H9 (cell line): Measurements from ENCODE around the gene AKNAD1. TPM values are rescaled to one million over a fixed set of nuclear protein-coding genes. Genes with fewer than 3 reads are reported as not detected.
A peak's percentile ranks its signal among the peaks of the same experiment; 100 is the strongest.

Experiments
- DNase-seq: peaks from one replicate; pipeline ENCODE4 v3.0.0-alpha.2; 2017
- H2AFZ ChIP-seq: one replicate; pipeline ENCODE4 v1.6.1; 2013; ENCODE audit warnings: mild to moderate bottlenecking, low read length, control low read depth, moderate library complexity
- H2AK5ac ChIP-seq: 2 replicates; pipeline ENCODE4 v1.6.1; 2013; ENCODE audit warnings: low read length, control low read depth, mixed read lengths; ENCODE audit not compliant: insufficient read length
- H2BK120ac ChIP-seq: one replicate; pipeline ENCODE4 v1.6.1; 2013; ENCODE audit warnings: low read depth, mild to moderate bottlenecking, low read length, control low read depth, inconsistent platforms; ENCODE audit not compliant: poor library complexity, severe bottlenecking
- H2BK12ac ChIP-seq: 2 replicates; pipeline ENCODE4 v1.6.1; 2013; ENCODE audit warnings: low read length, control low read depth, mixed read lengths, low read depth; ENCODE audit not compliant: insufficient read length
- H2BK15ac ChIP-seq: 2 replicates; pipeline ENCODE4 v1.6.1; 2013; ENCODE audit warnings: low read depth, low read length, control low read depth
- H2BK20ac ChIP-seq: one replicate; pipeline ENCODE4 v1.6.1; 2013; ENCODE audit warnings: low read depth, mild to moderate bottlenecking, low read length, control low read depth, inconsistent platforms; ENCODE audit not compliant: poor library complexity, severe bottlenecking
- H2BK5ac ChIP-seq: 2 replicates; pipeline ENCODE4 v1.6.1; 2013; ENCODE audit warnings: low read length, control low read depth, mixed read lengths; ENCODE audit not compliant: insufficient read length
- H3K14ac ChIP-seq: 2 replicates; pipeline ENCODE4 v1.6.1; 2013; ENCODE audit warnings: low read length, control low read depth; ENCODE audit not compliant: insufficient read depth
- H3K18ac ChIP-seq: 2 replicates; pipeline ENCODE4 v1.6.1; 2013; ENCODE audit warnings: low read depth, mild to moderate bottlenecking, mixed read lengths, low read length, control low read depth; ENCODE audit not compliant: insufficient read length
- H3K23ac ChIP-seq: 2 replicates; pipeline ENCODE4 v1.6.1; 2013; ENCODE audit warnings: low read length, control low read depth, mixed read lengths, low read depth; ENCODE audit not compliant: insufficient read length
- H3K23me2 ChIP-seq: 2 replicates; pipeline ENCODE4 v1.6.1; 2013; ENCODE audit warnings: low read depth, mild to moderate bottlenecking, mixed read lengths, low read length, control low read depth; ENCODE audit not compliant: insufficient read length, poor library complexity, severe bottlenecking
- H3K27ac ChIP-seq: 2 replicates; pipeline ENCODE4 v1.5.1; 2013; ENCODE audit warnings: low read length, control low read depth, mixed read lengths, low read depth; ENCODE audit not compliant: insufficient read length
- H3K27me3 ChIP-seq: 2 replicates; pipeline ENCODE4 v1.6.1; 2013; ENCODE audit warnings: low read length, control low read depth, inconsistent platforms; ENCODE audit not compliant: insufficient read depth
- H3K4ac ChIP-seq: 2 replicates; pipeline ENCODE4 v1.6.1; 2013; ENCODE audit warnings: low read depth, mild to moderate bottlenecking, control low read depth, inconsistent platforms, low read length, moderate library complexity
- H3K4me1 ChIP-seq: 2 replicates; pipeline ENCODE4 v1.6.1; 2013; ENCODE audit warnings: low read length, control low read depth, inconsistent platforms; ENCODE audit not compliant: insufficient read depth
- H3K4me2 ChIP-seq: 2 replicates; pipeline ENCODE4 v1.6.1; 2013; ENCODE audit warnings: low read length, control low read depth, mixed read lengths; ENCODE audit not compliant: insufficient read length, insufficient read depth
- H3K56ac ChIP-seq: 2 replicates; pipeline ENCODE4 v1.6.1; 2013; ENCODE audit warnings: low read depth, mild to moderate bottlenecking, mixed read lengths, low read length, control low read depth; ENCODE audit not compliant: insufficient read length
- H3K79me1 ChIP-seq: 2 replicates; pipeline ENCODE4 v1.6.1; 2013; ENCODE audit warnings: low read depth, mild to moderate bottlenecking, moderate library complexity, low read length, control low read depth, inconsistent platforms; ENCODE audit not compliant: insufficient read depth, poor library complexity, severe bottlenecking
- H3K79me2 ChIP-seq: 2 replicates; pipeline ENCODE4 v1.6.1; 2013; ENCODE audit warnings: low read length, control low read depth, inconsistent platforms; ENCODE audit not compliant: insufficient read depth
- H3K9ac ChIP-seq: 2 replicates; pipeline ENCODE4 v1.6.1; 2013; ENCODE audit warnings: low read length, control low read depth, mixed read lengths; ENCODE audit not compliant: insufficient read length; ENCODE audit errors: extremely low read depth
- H3K9me3 ChIP-seq: one replicate; pipeline ENCODE4 v1.6.1; 2013; ENCODE audit warnings: low read depth, low read length, inconsistent platforms; ENCODE audit not compliant: control insufficient read depth
- H3T11ph ChIP-seq: one replicate; pipeline ENCODE4 v1.6.1; 2013; ENCODE audit warnings: mild to moderate bottlenecking, low read length, control low read depth, inconsistent platforms
- H4K20me1 ChIP-seq: one replicate; pipeline ENCODE4 v1.6.1; 2013; ENCODE audit not compliant: control insufficient read depth, insufficient read length, insufficient read depth
- H4K5ac ChIP-seq: 2 replicates; pipeline ENCODE4 v1.6.1; 2013; ENCODE audit warnings: low read depth, mild to moderate bottlenecking, mixed read lengths, low read length, control low read depth; ENCODE audit not compliant: insufficient read length
- H4K8ac ChIP-seq: replicated peaks from 2 replicates; pipeline ENCODE4 v1.6.1; 2013; ENCODE audit warnings: low read length, control low read depth, mixed read lengths, low read depth; ENCODE audit not compliant: insufficient read length
- H4K91ac ChIP-seq: 2 replicates; pipeline ENCODE4 v1.6.1; 2013; ENCODE audit warnings: low read depth, mild to moderate bottlenecking, moderate library complexity, mixed read lengths, low read length, control low read depth; ENCODE audit not compliant: insufficient read length
- H3K27ac Mint-ChIP-seq, 3 experiments: 2 replicates in 2 of 3; 3 replicates in 1 of 3; pipeline ENCODE4 v1.8.0; 2020 to 2021; ENCODE audit warnings: mixed read lengths in 3 of 3, mild to moderate bottlenecking in 1 of 3, moderate library complexity in 1 of 3
- H3K27me3 Mint-ChIP-seq: 2 replicates; pipeline ENCODE4 v1.8.0; 2021; ENCODE audit warnings: low read depth, mild to moderate bottlenecking, moderate library complexity, mixed read lengths
- H3K36me3 Mint-ChIP-seq, 3 experiments: 2 replicates in 2 of 3; 3 replicates in 1 of 3; pipeline ENCODE4 v1.8.0; 2020 to 2021; ENCODE audit warnings: low read depth in 3 of 3, mixed read lengths in 3 of 3; ENCODE audit not compliant: insufficient read depth in 1 of 3
- H3K4me1 Mint-ChIP-seq, 2 experiments: 2 replicates each; pipeline ENCODE4 v1.8.0; 2020; ENCODE audit warnings: mixed read lengths in 2 of 2
- H3K4me3 Mint-ChIP-seq, 2 experiments: 2 replicates in 1 of 2; 3 replicates in 1 of 2; pipeline ENCODE4 v1.8.0; 2020 to 2021; ENCODE audit warnings: mild to moderate bottlenecking in 2 of 2, mixed read lengths in 2 of 2, moderate library complexity in 1 of 2
- H3K9me3 Mint-ChIP-seq, 2 experiments: 2 replicates in 1 of 2; 3 replicates in 1 of 2; pipeline ENCODE4 v1.8.0; 2020; ENCODE audit warnings: mild to moderate bottlenecking in 2 of 2, mixed read lengths in 2 of 2, moderate library complexity in 1 of 2
- WGBS: extraction: QIAGEN DNeasy Blood & Tissue Kit; methylation state at CpG from one replicate; pipeline ENCODE4 v1.1.7; 2013; ENCODE audit warnings: missing lambda C conversion rate, low lambda C conversion rate, mixed read lengths; ENCODE audit not compliant: insufficient read length; ENCODE audit errors: extremely low coverage; 5-methylcytosine and 5-hydroxymethylcytosine counted together
- total RNA-seq: library from RNA; stranded (reverse); gene quantifications from 2 replicates; pipeline ENCODE4 v1.2.1, GENCODE V29; 2021
- TF ChIP-seq, protein P1 (sequence below): fragments of 200-600 bp; sonication (generic); conservative IDR thresholded peaks from 3 replicates; pipeline ENCODE4 v1.8.0; 2021; ENCODE audit warnings: antibody characterized with exemption, mild to moderate bottlenecking

Gene AKNAD1
- total RNA-seq, 1 experiment from 2014 or later = not detected

DNA sequence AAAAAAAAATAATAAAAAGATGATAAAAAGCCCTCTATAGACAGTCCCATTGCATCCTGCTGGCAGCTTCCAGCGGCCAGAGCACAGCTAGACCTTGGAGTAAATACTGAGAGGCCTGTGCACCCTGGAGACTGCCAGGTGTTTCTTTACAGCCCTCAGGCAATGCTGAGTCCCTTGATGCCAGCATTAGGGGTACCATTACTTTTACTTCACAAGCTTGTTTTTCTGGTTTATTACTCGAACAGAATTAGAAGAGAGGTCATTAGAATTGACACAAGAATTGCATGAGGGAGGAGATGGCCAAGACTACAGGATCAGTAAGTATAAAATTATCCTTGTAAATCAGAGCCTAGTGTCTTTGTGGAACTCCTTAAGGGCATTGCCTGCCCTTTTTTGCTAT is 43.6 kb downstream of the AKNAD1 start:
- H2BK20ac ChIP-seq = no peak overlapping the region
- no peaks in the 10 kb centered on the region for H4K20me1 ChIP-seq
- no peak overlapping the region for H3T11ph ChIP-seq
- no peak overlapping the region for H3K56ac ChIP-seq
- H3K23me2 ChIP-seq = no peaks in the 10 kb centered on the region
- no peak overlapping the region for H2BK120ac ChIP-seq
- H2BK5ac ChIP-seq = no peak overlapping the region
- no peak overlapping the region for H2BK15ac ChIP-seq
- TF ChIP-seq, protein P1, sequence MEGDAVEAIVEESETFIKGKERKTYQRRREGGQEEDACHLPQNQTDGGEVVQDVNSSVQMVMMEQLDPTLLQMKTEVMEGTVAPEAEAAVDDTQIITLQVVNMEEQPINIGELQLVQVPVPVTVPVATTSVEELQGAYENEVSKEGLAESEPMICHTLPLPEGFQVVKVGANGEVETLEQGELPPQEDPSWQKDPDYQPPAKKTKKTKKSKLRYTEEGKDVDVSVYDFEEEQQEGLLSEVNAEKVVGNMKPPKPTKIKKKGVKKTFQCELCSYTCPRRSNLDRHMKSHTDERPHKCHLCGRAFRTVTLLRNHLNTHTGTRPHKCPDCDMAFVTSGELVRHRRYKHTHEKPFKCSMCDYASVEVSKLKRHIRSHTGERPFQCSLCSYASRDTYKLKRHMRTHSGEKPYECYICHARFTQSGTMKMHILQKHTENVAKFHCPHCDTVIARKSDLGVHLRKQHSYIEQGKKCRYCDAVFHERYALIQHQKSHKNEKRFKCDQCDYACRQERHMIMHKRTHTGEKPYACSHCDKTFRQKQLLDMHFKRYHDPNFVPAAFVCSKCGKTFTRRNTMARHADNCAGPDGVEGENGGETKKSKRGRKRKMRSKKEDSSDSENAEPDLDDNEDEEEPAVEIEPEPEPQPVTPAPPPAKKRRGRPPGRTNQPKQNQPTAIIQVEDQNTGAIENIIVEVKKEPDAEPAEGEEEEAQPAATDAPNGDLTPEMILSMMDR = no peak
- no peak overlapping the region for H4K91ac ChIP-seq
- H3K79me1 ChIP-seq = no peaks in the 10 kb centered on the region
- no peaks in the 10 kb centered on the region for H3K79me2 ChIP-seq
- no peaks in the 10 kb centered on the region for H3K27me3 ChIP-seq
- H3K9ac ChIP-seq = no peak overlapping the region
- Mint-ChIP-seq H3K36me3 (peaks cover 0 to 3% (median 2%) of the 10 kb centered on the region in 3 experiments; a peak in 3 of 7 replicates), H3K4me1 (peaks cover 31 to 36% of the 10 kb centered on the region in 2 experiments), H3K4me3 (no peak overlapping the region), H3K27me3 (no peaks in the 10 kb centered on the region), H3K27ac (peak overlapping the region in 1 of 3 experiments; percentile 21; a peak in 1 of 7 replicates), H3K9me3 (no peaks in the 10 kb centered on the region)
- no peak overlapping the region for H4K5ac ChIP-seq
- H3K18ac ChIP-seq = no peak overlapping the region
- no peak overlapping the region for H3K27ac ChIP-seq
- WGBS = no CpG with 5 or more reads among the region's 2 CpGs
- no peaks in the 10 kb centered on the region; the same call in 1 of the 2 replicates for H3K4me1 ChIP-seq
- no peaks in the 10 kb centered on the region for H3K9me3 ChIP-seq
- H3K23ac ChIP-seq = no peak overlapping the region
- H4K8ac ChIP-seq = no peak overlapping the region
- no peak overlapping the region for H3K14ac ChIP-seq
- DNase-seq = no peak
- no peak overlapping the region for H2AK5ac ChIP-seq
- H2AFZ ChIP-seq = no peak overlapping the region
- H3K4me2 ChIP-seq = no peak overlapping the region
- H3K4ac ChIP-seq = no peak overlapping the region
- no peak overlapping the region for H2BK12ac ChIP-seq
